ENCODE data around the gene POU3F3.

The POU3F3 gene

DNA sequence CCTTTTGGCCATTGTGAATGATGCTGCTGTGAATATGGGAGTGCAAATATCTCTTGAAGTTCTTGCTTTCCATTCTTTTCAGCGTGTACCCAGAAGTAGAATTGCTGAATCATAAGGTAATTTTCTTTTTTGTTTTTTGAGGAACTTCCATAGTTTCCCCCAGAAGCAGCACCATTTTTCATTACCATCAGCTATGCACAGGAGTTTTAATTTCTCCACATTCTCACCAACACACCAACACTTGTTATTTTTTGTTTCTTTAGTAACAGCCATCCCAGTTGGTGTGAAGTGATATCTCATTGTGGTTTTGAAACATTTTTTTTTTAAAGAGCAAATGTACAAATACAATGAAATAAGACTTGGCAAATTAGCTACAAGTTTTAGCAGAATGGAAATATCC, 21.3 kb downstream of the POU3F3 start:
- ATAC-seq (ENCODE audit: low read depth): no peak
- DNase-seq (ENCODE audit: low spot score): no peak
- no peak overlapping the region for H3K27ac ChIP-seq (ENCODE audit: poor library complexity, severe bottlenecking)
- TF ChIP-seq, protein P1, sequence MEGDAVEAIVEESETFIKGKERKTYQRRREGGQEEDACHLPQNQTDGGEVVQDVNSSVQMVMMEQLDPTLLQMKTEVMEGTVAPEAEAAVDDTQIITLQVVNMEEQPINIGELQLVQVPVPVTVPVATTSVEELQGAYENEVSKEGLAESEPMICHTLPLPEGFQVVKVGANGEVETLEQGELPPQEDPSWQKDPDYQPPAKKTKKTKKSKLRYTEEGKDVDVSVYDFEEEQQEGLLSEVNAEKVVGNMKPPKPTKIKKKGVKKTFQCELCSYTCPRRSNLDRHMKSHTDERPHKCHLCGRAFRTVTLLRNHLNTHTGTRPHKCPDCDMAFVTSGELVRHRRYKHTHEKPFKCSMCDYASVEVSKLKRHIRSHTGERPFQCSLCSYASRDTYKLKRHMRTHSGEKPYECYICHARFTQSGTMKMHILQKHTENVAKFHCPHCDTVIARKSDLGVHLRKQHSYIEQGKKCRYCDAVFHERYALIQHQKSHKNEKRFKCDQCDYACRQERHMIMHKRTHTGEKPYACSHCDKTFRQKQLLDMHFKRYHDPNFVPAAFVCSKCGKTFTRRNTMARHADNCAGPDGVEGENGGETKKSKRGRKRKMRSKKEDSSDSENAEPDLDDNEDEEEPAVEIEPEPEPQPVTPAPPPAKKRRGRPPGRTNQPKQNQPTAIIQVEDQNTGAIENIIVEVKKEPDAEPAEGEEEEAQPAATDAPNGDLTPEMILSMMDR (IDR thresholded peaks at IDR 0.05; ENCODE audit: poor library complexity, severe bottlenecking): no peak
- H3K4me1 ChIP-seq (ENCODE audit: insufficient read depth, poor library complexity, severe bottlenecking): no peaks in the 10 kb centered on the region
- no peaks in the 10 kb centered on the region for H3K36me3 ChIP-seq (ENCODE audit: low read depth)
- peaks cover 73% of the 10 kb centered on the region for H3K27me3 ChIP-seq (ENCODE audit: insufficient read depth, poor library complexity, severe bottlenecking)
- no peak overlapping the region for H3K4me3 ChIP-seq (ENCODE audit: severe bottlenecking)
- no peaks in the 10 kb centered on the region for H3K9me3 ChIP-seq (ENCODE audit: severe bottlenecking)

DNA sequence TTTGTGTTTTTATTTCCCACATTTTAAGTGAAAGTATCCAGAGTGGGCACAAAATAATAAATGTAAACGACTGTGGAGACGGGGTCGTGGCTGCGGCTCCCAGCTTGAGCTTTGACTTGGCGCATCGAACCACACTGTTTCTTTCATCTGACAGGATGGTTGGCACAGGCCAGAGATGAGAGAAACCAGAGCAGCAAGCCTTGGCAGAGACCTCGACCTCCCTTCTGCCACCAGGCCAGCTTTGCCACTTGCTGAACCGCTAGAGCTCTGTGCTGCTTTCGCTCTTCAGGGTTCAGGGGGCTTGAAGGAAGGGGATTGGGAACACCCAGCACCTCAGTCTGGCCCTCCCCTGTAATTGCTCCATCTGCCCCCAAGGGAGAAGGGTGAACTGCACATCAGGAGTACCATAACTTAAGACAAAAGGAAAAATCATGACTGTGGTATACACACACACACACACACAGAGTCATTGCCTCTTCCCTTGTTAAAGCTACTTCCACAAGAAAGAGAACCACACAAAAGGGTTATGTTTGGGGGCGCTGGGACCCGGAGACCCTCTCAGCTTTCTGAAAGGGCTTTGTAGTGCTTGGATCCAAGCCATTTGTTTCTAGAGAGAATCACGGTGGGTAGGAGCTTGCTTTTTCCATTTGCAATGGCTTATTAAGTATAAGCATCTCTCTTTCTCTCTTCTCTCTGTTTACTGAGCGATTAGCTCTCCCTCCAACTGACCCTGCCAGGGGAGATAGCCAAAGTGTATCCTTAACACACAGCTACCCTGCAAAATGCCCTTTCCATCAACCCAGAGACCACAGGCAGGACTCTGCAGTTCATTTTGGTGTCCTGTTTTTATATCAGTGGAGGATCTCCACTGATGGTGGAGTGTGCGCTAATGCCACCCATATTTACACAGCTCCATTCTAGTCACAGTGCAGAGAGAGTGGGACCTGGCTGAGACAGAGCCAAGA, 23.0 kb downstream of the POU3F3 start:
- DNase-seq (ENCODE audit: low spot score) (no peak), ATAC-seq (ENCODE audit: low read depth) (no peak)
- H3K27ac ChIP-seq (ENCODE audit: poor library complexity, severe bottlenecking): no peak overlapping the region
- no peaks in the 10 kb centered on the region for H3K4me1 ChIP-seq (ENCODE audit: insufficient read depth, poor library complexity, severe bottlenecking)
- H3K4me3 ChIP-seq (ENCODE audit: severe bottlenecking): no peak overlapping the region
- no peaks in the 10 kb centered on the region for H3K36me3 ChIP-seq (ENCODE audit: low read depth)
- TF ChIP-seq, protein P1 (IDR thresholded peaks at IDR 0.05; ENCODE audit: poor library complexity, severe bottlenecking): no peak
- peaks cover 72% of the 10 kb centered on the region for H3K27me3 ChIP-seq (ENCODE audit: insufficient read depth, poor library complexity, severe bottlenecking)
- H3K9me3 ChIP-seq (ENCODE audit: severe bottlenecking): no peaks in the 10 kb centered on the region

DNA sequence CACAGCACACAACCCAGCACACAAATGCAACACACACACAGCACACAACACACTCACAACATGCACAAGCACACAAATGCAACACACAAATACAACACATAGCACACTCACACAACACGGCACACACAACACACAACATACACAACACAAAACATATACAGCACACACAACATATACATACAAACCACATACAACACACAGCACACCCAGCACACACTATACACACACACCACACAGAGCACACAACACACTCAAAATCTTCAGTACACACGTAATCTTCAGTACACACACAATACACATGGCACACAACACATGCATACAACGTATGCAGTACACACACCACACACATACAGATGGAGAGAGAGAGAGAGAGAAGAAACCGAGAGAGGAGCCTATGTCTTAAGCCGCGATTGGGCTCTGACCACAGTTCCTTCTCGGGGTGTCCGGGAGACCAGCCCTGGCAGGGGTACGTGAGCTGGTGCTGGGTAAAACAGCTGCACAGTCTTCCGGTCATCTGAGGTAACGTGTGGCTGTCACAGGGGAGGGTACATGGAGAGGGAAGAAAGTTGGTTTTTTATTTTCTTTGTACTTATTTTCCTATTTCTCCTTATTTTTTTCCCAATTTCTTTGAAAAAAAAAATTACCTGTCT, 25.1 kb downstream of the POU3F3 start:
- TF ChIP-seq, protein P1 (IDR thresholded peaks at IDR 0.05; ENCODE audit: poor library complexity, severe bottlenecking): no peak
- Histone ChIP-seq H3K4me1 (ENCODE audit: insufficient read depth, poor library complexity, severe bottlenecking) (no peaks in the 10 kb centered on the region), H3K27me3 (ENCODE audit: insufficient read depth, poor library complexity, severe bottlenecking) (peaks cover 65% of the 10 kb centered on the region), H3K27ac (ENCODE audit: poor library complexity, severe bottlenecking) (no peak overlapping the region), H3K4me3 (ENCODE audit: severe bottlenecking) (no peak overlapping the region), H3K9me3 (ENCODE audit: severe bottlenecking) (no peaks in the 10 kb centered on the region), H3K36me3 (ENCODE audit: low read depth) (no peaks in the 10 kb centered on the region)
- DNase-seq (ENCODE audit: low spot score): no peak
- no peak for ATAC-seq (ENCODE audit: low read depth)

DNA sequence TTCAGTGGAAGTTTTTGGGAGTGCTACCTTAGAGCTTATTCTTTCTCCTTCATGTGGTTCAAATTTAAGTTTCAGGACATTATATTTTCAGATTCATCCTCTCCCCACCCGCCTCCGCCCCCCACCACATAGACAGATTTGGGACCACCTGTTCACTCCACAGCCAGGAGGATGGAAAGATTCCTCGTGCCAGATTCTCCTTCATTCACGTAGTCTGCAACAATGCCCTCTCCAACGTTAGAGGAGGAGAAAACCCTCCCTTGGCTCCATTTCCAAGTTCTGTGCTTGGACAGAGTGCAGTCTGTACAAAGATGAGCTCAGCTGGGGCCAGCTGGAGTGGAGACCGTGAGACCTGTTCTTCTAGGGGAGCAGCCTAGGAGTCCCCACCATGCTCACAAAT, 26.2 kb downstream of the POU3F3 start:
- Histone ChIP-seq H3K27ac (ENCODE audit: poor library complexity, severe bottlenecking) (no peak overlapping the region), H3K4me1 (ENCODE audit: insufficient read depth, poor library complexity, severe bottlenecking) (no peaks in the 10 kb centered on the region), H3K27me3 (ENCODE audit: insufficient read depth, poor library complexity, severe bottlenecking) (peaks cover 63% of the 10 kb centered on the region), H3K9me3 (ENCODE audit: severe bottlenecking) (no peaks in the 10 kb centered on the region), H3K4me3 (ENCODE audit: severe bottlenecking) (no peak overlapping the region), H3K36me3 (ENCODE audit: low read depth) (no peaks in the 10 kb centered on the region)
- DNase-seq (ENCODE audit: low spot score) (no peak), ATAC-seq (ENCODE audit: low read depth) (no peak)
- TF ChIP-seq, protein P1 (IDR thresholded peaks at IDR 0.05; ENCODE audit: poor library complexity, severe bottlenecking): no peak
